Mucosa of descending colon (tissue), 3 donors: ENCODE results near the gene EEF1E1. TPM values are rescaled to one million over a fixed set of nuclear protein-coding genes. Genes with fewer than 3 reads are reported as not detected.
A peak's percentile ranks its signal among the peaks of the same experiment; 100 is the strongest.

Experiments used
- ATAC-seq: fragments of 200-7000 bp; cut with Tn5 transposase; one replicate; pipeline ENCODE4 v1.9.1; 2020; ENCODE audit warnings: mild to moderate bottlenecking, moderate library complexity
- DNase-seq, 3 donors: peaks; one replicate each; pipeline ENCODE4 v3.0.0-alpha.2; 2020
- H3K36me3 ChIP-seq: fragments of 200-600 bp; one replicate; pipeline ENCODE4 v1.8.0; 2021; ENCODE audit warnings: low read depth, mild to moderate bottlenecking
- H3K4me1 ChIP-seq: fragments of 200-600 bp; one replicate; pipeline ENCODE4 v1.8.0; 2021; ENCODE audit warnings: low read depth, mild to moderate bottlenecking
- H3K4me3 ChIP-seq: fragments of 200-600 bp; one replicate; pipeline ENCODE4 v1.8.0; 2021; ENCODE audit warnings: mild to moderate bottlenecking
- H3K9me3 ChIP-seq: fragments of 200-600 bp; one replicate; pipeline ENCODE4 v1.8.0; 2021; ENCODE audit warnings: mild to moderate bottlenecking
- intact Hi-C, 2 donors: fragments of 100-400 bp; cut with DNase I in 1 of 2; cut with micrococcal nuclease in 1 of 2; formaldehyde crosslinking; loops; one replicate each; pipeline versions ENCODE4 v1.11.0 to v1.11.1; 2022; cut with DNase I, micrococcal nuclease
- long read RNA-seq, 2 donors: library from polyadenylated mRNA; unstranded; transcript quantifications; one replicate each; pipeline ENCODE4 v2.0.0, GENCODE V29; 2019 to 2021
- total RNA-seq, 3 donors: library from RNA; stranded (reverse); fragmentation: NEBNext Ultra II Directional in 2 of 3; extraction: Animal tissue kit (Norgen Biotek cat#: 25700) in 2 of 3; gene quantifications; one replicate each; pipeline versions ENCODE4 v1.2.1 to v1.2.4, GENCODE V29; 2021 to 2023
- TF ChIP-seq, protein P1 (sequence below): fragments of 200-600 bp; IDR thresholded peaks from one replicate; pipeline ENCODE4 v1.8.0; 2022; ENCODE audit warnings: antibody characterized with exemption, mild to moderate bottlenecking
- donor health status: DM: no; HTN: no; CAD: no; lungs with moderate emphysema.
- donor health status: DM: no; HTN: no; CAD: no.
- donor health status: DM: no; HTN: yes; CAD: no.

The EEF1E1 gene
- total RNA-seq: 10 to 100 TPM in 1 of 3 donors, 1 to 10 TPM in 2; 7.8 to 16.4 (median 8.6) TPM
- long read RNA-seq, donor 1, partial matches to known transcripts: 1 of 4 reads
- long read RNA-seq, donor 1, other reads (novel, unspliced or antisense): 0 of 4 reads
- long read RNA-seq, donor 2, transcript EEF1E1-201 (4 exons, 1,077 nt): major isoform, 15 of 19 reads
- long read RNA-seq, donor 2, partial matches to known transcripts: 2 of 19 reads
- long read RNA-seq, donor 2, other reads (novel, unspliced or antisense): 0 of 19 reads

DNA sequence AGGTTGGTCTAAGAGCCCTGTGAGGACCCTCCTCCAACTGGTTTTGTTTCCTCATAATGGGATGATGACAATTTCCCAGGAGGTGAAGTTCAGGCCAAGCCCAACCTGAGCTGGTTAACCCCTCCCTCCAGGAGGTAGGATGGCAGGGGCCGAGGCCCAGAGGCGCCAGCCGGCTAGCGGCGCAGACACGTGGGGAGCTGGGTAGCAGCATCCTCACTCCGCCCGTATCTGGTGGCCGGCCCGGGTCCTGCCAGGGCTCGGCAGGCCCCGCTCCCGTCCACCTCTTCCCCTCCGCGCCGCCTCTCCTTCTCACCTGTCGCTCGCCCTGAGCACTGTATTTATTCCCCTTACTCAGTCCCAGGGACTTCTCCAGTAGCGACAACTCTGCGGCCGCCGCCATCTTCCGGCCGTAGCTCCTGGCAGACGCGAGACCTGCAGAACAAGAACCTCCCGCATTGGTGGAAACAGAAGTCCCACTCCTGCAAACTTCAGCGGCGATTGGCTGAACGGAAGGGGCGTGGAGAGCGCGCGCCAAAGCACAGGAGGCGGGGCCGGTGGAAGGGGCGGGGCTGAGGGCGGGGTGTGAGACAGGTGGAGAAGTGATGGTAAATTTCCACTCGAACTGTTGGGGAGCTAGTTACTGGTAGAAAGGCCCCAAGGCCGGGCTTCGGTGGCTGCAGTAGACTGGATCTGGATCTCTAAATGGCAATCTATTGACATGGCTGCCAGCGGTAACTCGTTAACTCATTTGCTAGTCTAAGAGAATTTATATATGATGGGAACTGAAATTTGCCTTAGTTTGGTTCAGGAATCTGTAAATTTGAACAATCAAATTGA, at the start of gene EEF1E1:
EEF1E1 (minus strand) TSS at position 427 of the 837 bp plus-strand sequence; CDS start at position 400, 27 bp downstream.
- Histone ChIP-seq H3K4me1 (peaks cover 11% of the 10 kb centered on the region), H3K4me3 (peak within 1 kb of the TSS; percentile 74), H3K9me3 (no peaks in the 10 kb centered on the region), H3K36me3 (no peaks in the 10 kb centered on the region)
- ATAC-seq (peak; percentile 100), DNase-seq (peak; percentile 97 to 99 (median 98))
- intact Hi-C loops: no loop called here
- TF ChIP-seq, protein P1, sequence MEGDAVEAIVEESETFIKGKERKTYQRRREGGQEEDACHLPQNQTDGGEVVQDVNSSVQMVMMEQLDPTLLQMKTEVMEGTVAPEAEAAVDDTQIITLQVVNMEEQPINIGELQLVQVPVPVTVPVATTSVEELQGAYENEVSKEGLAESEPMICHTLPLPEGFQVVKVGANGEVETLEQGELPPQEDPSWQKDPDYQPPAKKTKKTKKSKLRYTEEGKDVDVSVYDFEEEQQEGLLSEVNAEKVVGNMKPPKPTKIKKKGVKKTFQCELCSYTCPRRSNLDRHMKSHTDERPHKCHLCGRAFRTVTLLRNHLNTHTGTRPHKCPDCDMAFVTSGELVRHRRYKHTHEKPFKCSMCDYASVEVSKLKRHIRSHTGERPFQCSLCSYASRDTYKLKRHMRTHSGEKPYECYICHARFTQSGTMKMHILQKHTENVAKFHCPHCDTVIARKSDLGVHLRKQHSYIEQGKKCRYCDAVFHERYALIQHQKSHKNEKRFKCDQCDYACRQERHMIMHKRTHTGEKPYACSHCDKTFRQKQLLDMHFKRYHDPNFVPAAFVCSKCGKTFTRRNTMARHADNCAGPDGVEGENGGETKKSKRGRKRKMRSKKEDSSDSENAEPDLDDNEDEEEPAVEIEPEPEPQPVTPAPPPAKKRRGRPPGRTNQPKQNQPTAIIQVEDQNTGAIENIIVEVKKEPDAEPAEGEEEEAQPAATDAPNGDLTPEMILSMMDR: no peak

DNA sequence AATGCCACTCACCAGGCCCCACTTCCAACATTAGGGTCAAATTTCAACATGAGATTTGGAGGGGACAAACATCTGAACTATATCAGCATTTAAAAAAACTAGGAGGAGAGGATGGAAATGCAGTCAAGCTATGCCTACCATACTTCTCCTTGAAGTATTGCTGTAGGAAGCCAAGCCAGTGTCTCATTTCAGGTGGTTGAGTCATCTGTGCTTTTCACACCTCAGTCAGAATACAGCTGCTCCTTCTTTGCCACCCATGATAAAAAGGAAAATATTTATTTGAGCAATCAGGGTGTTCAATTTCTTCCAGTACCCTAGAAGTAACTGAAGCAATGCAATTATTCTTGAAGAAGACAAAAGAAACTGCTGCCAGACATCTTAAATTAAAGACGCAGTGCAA, 47.0 kb upstream of the EEF1E1 start:
- TF ChIP-seq, protein P1: no peak

DNA sequence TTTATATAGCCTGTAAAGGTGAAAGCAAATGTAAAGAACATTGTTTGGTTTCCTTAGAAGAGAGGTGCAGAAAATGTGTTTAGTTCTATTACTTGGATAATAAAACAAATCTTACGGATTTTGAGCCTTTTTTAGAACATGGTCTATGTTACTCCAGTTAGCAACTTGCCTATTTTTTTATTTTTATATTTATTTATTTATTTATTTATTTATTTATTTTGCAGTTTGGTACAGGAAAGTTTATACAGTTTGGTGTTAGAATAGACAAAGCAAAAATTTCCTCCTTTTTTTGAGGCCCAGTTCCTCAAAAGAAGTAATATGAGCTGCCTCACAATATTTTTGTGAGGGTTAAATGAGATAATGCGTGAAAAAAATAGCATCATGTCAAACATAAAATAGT, 41.6 kb upstream of the EEF1E1 start:
- no peaks in the 10 kb centered on the region for H3K36me3 ChIP-seq
- no peaks in the 10 kb centered on the region for H3K9me3 ChIP-seq
- no peak for ATAC-seq
- H3K4me1 ChIP-seq: no peaks in the 10 kb centered on the region
- no peak overlapping the region for H3K4me3 ChIP-seq
- no peak for DNase-seq
- TF ChIP-seq, protein P1: no peak
- intact Hi-C loops: no loop called here

More for the DNA sequence above, 47.0 kb upstream of the EEF1E1 start:
- no peaks in the 10 kb centered on the region for H3K4me1 ChIP-seq
- no peak overlapping the region for H3K4me3 ChIP-seq
- no peak for ATAC-seq
- no peaks in the 10 kb centered on the region for H3K9me3 ChIP-seq
- intact Hi-C loops: no loop called here
- no peak for DNase-seq
- no peaks in the 10 kb centered on the region for H3K36me3 ChIP-seq

DNA sequence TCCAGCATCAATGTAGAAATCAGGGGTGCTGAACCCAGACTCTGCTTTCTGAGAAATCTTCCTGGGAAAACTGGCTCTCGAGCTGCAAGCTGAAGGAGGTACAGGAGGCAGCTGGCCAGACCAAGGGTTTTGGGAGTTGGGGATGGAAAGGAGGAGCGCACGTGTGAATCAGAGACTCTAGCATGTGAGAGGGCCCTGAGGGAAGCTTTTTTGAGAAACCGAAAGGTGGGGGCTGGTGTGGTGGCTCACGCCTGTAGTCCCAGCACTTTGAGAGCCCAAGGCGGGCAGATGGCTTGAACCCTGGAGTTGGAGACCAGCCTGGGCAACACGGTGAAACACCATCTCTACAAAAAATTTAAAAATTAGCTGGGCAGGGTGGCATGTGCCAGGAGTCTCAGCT, 37.1 kb upstream of the EEF1E1 start:
- intact Hi-C loops: no loop called here

DNA sequence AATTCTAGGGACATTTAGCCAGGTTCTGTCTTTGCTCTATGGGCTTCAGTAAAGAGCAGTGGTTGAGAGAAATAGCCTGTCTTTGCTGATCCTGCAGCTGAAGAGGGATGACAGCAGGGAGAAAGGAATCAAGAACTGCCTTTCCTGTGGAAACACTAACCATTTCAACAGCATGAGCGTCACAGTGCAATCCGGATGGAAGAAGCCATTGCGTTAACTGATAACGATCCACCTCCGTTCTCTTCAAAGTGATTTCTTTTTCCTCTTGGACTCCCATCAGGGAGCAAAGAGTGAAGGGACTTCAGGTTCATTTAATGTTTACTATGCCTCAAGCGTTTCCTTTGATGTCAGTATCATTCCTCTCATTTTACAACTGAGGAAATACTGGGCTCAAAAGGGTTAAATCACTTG, 35.2 kb upstream of the EEF1E1 start:
- Histone ChIP-seq H3K4me1 (no peaks in the 10 kb centered on the region), H3K36me3 (no peaks in the 10 kb centered on the region), H3K9me3 (no peaks in the 10 kb centered on the region), H3K4me3 (no peak overlapping the region)
- ATAC-seq (no peak), DNase-seq (no peak)
- intact Hi-C loops: no loop called here
- TF ChIP-seq, protein P1: no peak

More for the DNA sequence above, 37.1 kb upstream of the EEF1E1 start:
- H3K4me1 ChIP-seq: no peaks in the 10 kb centered on the region
- ATAC-seq (no peak), DNase-seq (no peak)
- no peaks in the 10 kb centered on the region for H3K9me3 ChIP-seq
- no peaks in the 10 kb centered on the region for H3K36me3 ChIP-seq
- H3K4me3 ChIP-seq: no peak overlapping the region
- TF ChIP-seq, protein P1: no peak
